Endothelial cell of umbilical vein (primary cell): ENCODE results near the gene SV2C. TPM values are rescaled to one million over a fixed set of nuclear protein-coding genes. Genes with fewer than 3 reads are reported as not detected.

Source experiments
- BruUV-seq: library from RNA; stranded (reverse); fragments of 400-500 nt; replicated peaks from 2 replicates; lab custom pipeline; 2021; lab: Mats Ljungman, UMichigan
- CTCF ChIA-PET: fragments of 300-600, 350-600 bp; sonication (Branson Sonifier 250); formaldehyde crosslinking; loops from one replicate; lab custom pipeline; 2021; ENCODE audit warnings: antibody characterized with exemption, inconsistent platforms; lab: Charles Lee
- POLR2A ChIA-PET: fragments of 300-600, 350-600 bp; sonication (Branson Sonifier 250); formaldehyde crosslinking; loops from one replicate; lab custom pipeline; 2021; ENCODE audit warnings: antibody characterized with exemption, inconsistent platforms; lab: Charles Lee
- DNase-seq: peaks from one replicate; pipeline ENCODE4 v3.0.0-alpha.2; 2011; ENCODE audit warnings: low read depth, low spot score
- FAIRE-seq: peaks from 2 replicates; lab custom pipeline; 2011; peaks lifted over from hg19 to GRCh38; lab: Jason Lieb, UNC
- H2AFZ ChIP-seq: 2 replicates; pipeline ENCODE4 v1.6.0; 2012; ENCODE audit warnings: low read depth, low read length, control low read depth, inconsistent platforms
- H3K27ac ChIP-seq: 2 replicates; pipeline ENCODE4 v1.5.1; 2011; ENCODE audit warnings: low read depth, mild to moderate bottlenecking, control low read depth, low read length, moderate library complexity; ENCODE audit not compliant: insufficient read depth
- H3K27me3 ChIP-seq, 2 experiments: 2 replicates each; pipeline versions ENCODE4 v1.6.0 to v1.6.1; 2011; ENCODE audit warnings: low read length in 2 of 2, mixed read lengths in 1 of 2; ENCODE audit not compliant: control insufficient read depth in 2 of 2, insufficient read depth in 2 of 2
- H3K36me3 ChIP-seq, 2 experiments: 2 replicates in 1 of 2; 3 replicates in 1 of 2; pipeline ENCODE4 v1.5.1; 2011; ENCODE audit warnings: low read length in 2 of 2, mild to moderate bottlenecking in 1 of 2, moderate library complexity in 1 of 2; ENCODE audit not compliant: control insufficient read depth in 2 of 2, insufficient read depth in 2 of 2; ENCODE audit errors: extremely low read depth in 1 of 2
- H3K4me1 ChIP-seq: 3 replicates; pipeline ENCODE4 v1.5.1; 2011; ENCODE audit warnings: mild to moderate bottlenecking, low read length; ENCODE audit not compliant: control insufficient read depth, insufficient read depth; ENCODE audit errors: extremely low read depth
- H3K4me2 ChIP-seq: 2 replicates; pipeline ENCODE4 v1.6.1; 2011; ENCODE audit warnings: low read length, control low read depth, mixed read lengths; ENCODE audit not compliant: insufficient read depth
- H3K4me3 ChIP-seq, 3 experiments: fragments of 200-600 bp in 1 of 3; sonication (generic), shearing (Covaris generic) in 1 of 3; replicated peaks in 1 of 3; 2 replicates each; pipeline ENCODE4 v1.5.1; 2011 to 2016; ENCODE audit warnings: control low read depth in 3 of 3, low read length in 3 of 3, mild to moderate bottlenecking in 2 of 3, inconsistent platforms in 1 of 3, low read depth in 1 of 3, moderate library complexity in 1 of 3; ENCODE audit not compliant: insufficient read depth in 1 of 3
- H3K79me2 ChIP-seq: 2 replicates; pipeline ENCODE4 v1.6.0; 2012; ENCODE audit warnings: low read length, inconsistent platforms; ENCODE audit not compliant: control insufficient read depth, insufficient read depth
- H3K9ac ChIP-seq: replicated peaks from 2 replicates; pipeline ENCODE3; 2011; ENCODE audit warnings: low read length, control low read depth; ENCODE audit not compliant: insufficient read depth; ENCODE audit errors: extremely low read depth
- H3K9me1 ChIP-seq: replicated peaks from 3 replicates; pipeline ENCODE4 v1.6.0; 2011; ENCODE audit warnings: mild to moderate bottlenecking, low read length; ENCODE audit not compliant: control insufficient read depth, insufficient read depth; ENCODE audit errors: extremely low read depth
- H3K9me3 ChIP-seq: replicated peaks from 2 replicates; pipeline ENCODE4 v1.5.1; 2012; ENCODE audit warnings: low read length, inconsistent platforms; ENCODE audit not compliant: control insufficient read depth, insufficient read depth
- H4K20me1 ChIP-seq: replicated peaks from 2 replicates; pipeline ENCODE3; 2011; ENCODE audit warnings: mild to moderate bottlenecking, low read length; ENCODE audit not compliant: control insufficient read depth, insufficient read depth; ENCODE audit errors: extremely low read depth
- FOS ChIP-seq: IDR thresholded peaks from 2 replicates; pipeline ENCODE4 v1.6.1; 2011; ENCODE audit warnings: mild to moderate bottlenecking, low read length, moderate library complexity, borderline replicate concordance; ENCODE audit not compliant: insufficient read depth
- GATA2 ChIP-seq: IDR thresholded peaks from 2 replicates; pipeline ENCODE4 v1.7.0; 2011; ENCODE audit warnings: low read depth, mild to moderate bottlenecking, moderate library complexity, mixed read lengths, low read length; ENCODE audit not compliant: insufficient read length, insufficient read depth
- JUN ChIP-seq: IDR thresholded peaks from 2 replicates; pipeline ENCODE4 v1.6.1; 2011; ENCODE audit warnings: borderline replicate concordance, low read depth; ENCODE audit not compliant: insufficient read length, insufficient read depth
- MYC ChIP-seq: IDR thresholded peaks from one replicate; pipeline ENCODE4 v1.6.1; 2011; ENCODE audit warnings: mild to moderate bottlenecking, low read depth, low read length
- dilution Hi-C: fragments of 300-500 bp; cut with MboI; formaldehyde crosslinking; loops from one replicate; pipeline ENCODE4 v1.15.0; 2019; ENCODE audit warnings: low sequenced_read_pairs; ENCODE audit not compliant: extremely low pct_ligation_motif_present
- intact Hi-C: fragments of 100-400 bp; cut with micrococcal nuclease; formaldehyde crosslinking; loops from one replicate; pipeline ENCODE4 v1.10.0; 2022
- polyA plus RNA-seq, 4 experiments: library from polyadenylated mRNA; depleted of rRNA in 3 of 4; stranded (reverse) in 3 of 4; unstranded in 1 of 4; fragments of >200 nt; gene quantifications; 2 replicates each; pipeline versions ENCODE4 v1.2.1 to v1.2.3, GENCODE V29; 2011 to 2012; ENCODE audit warnings: missing spikeins in 1 of 4
- total RNA-seq: library from RNA; stranded (reverse); gene quantifications from 2 replicates; pipeline ENCODE4 v1.2.3, GENCODE V29; 2021
- TF ChIP-seq, protein P1 (sequence below): IDR thresholded peaks from 2 replicates; pipeline ENCODE4 v1.6.1; 2011; ENCODE audit not compliant: insufficient read depth, insufficient read length

Gene SV2C
- total and polyA plus RNA-seq, 2 donors (not counting 3 experiments of a cell fraction or from before 2014, with no cell fraction given) = not detected

DNA sequence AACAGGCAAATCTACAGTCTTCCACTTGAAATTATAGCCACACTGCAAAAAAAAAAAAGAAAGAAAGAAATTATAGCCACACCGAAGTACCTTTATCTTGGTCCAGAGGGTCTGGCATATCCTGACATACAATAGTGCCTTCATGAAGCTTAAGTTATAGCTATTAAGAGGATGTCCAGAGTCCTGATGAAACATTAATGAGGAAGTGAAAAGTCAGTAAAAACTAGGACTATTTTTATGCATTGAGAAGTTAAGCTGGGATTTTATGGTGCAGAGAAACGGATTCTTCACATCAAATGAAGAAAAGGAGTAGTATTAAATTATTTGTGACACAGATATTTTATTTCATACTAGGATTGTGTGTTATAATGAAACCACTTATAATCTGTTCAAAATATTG, 123.9 kb downstream of the SV2C start:
- H3K9ac ChIP-seq = no peak overlapping the region
- no peak overlapping the region for H3K4me3 ChIP-seq
- ChIA-PET CTCF (interaction anchor here (1.2 kb wide), 1 partner anchor 32 kb away, joined by 4 read pairs; no protein-coding TSS in a partner anchor), POLR2A (no interaction called here)
- no peak for DNase-seq
- H3K36me3 ChIP-seq = no peaks in the 10 kb centered on the region
- H3K27me3 ChIP-seq = peaks cover 0 to 3% of the 10 kb centered on the region in 2 experiments
- no peak overlapping the region for H3K27ac ChIP-seq
- TF ChIP-seq FOS (no peak), JUN (no peak)
- no peaks in the 10 kb centered on the region for H3K79me2 ChIP-seq
- BruUV-seq = no TSS peak
- dilution Hi-C loops (no loop called here), intact Hi-C loops (no loop called here)
- H3K4me2 ChIP-seq = no peak overlapping the region
- no peaks in the 10 kb centered on the region for H3K9me3 ChIP-seq
- H2AFZ ChIP-seq = no peak overlapping the region
- FAIRE-seq = no peak
- H3K9me1 ChIP-seq = no peaks in the 10 kb centered on the region
- no peaks in the 10 kb centered on the region for H4K20me1 ChIP-seq
- no peaks in the 10 kb centered on the region for H3K4me1 ChIP-seq

DNA sequence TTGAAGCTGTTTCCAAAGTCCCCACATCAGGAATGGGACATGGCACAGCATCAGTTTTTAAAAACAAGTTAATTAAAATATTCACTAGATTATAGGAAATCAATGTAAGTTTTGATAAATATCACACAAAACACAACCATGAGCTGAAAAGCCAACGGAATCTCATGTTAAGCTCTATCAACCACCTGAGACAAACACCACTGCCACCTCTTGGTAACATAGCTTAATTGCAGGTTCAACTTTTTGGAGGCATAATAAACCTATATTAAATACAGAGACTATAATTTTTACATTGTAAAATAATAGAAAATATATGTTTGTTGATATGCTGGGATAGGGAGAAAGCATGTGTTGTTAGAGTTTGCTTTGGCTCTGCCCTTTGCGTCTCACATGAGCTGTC, 126.1 kb downstream of the SV2C start:
- no peaks in the 10 kb centered on the region for H3K36me3 ChIP-seq
- H3K9me1 ChIP-seq = no peaks in the 10 kb centered on the region
- H3K27me3 ChIP-seq = peaks cover 0 to 3% of the 10 kb centered on the region in 2 experiments
- no peak overlapping the region for H3K27ac ChIP-seq
- no peaks in the 10 kb centered on the region for H3K4me1 ChIP-seq
- FAIRE-seq (no peak), DNase-seq (no peak)
- dilution Hi-C loops = no loop called here
- no peak overlapping the region for H3K4me3 ChIP-seq
- no TSS peak for BruUV-seq
- H3K79me2 ChIP-seq = no peaks in the 10 kb centered on the region
- ChIA-PET POLR2A (no interaction called here), CTCF (interaction anchor here (1.0 to 1.4 kb wide), 2 partner anchors 9 to 34 kb away, joined by 3 to 6 read pairs; no protein-coding TSS in a partner anchor)
- no peak overlapping the region for H2AFZ ChIP-seq
- no peak overlapping the region for H3K4me2 ChIP-seq
- intact Hi-C loops = no loop called here
- no peaks in the 10 kb centered on the region for H4K20me1 ChIP-seq
- H3K9me3 ChIP-seq = no peaks in the 10 kb centered on the region
- TF ChIP-seq MYC (no peak), GATA2 (no peak)
- TF ChIP-seq, protein P1, sequence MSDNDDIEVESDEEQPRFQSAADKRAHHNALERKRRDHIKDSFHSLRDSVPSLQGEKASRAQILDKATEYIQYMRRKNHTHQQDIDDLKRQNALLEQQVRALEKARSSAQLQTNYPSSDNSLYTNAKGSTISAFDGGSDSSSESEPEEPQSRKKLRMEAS = no peak
- no peak overlapping the region for H3K9ac ChIP-seq
